Mesenchymal stem cell (in vitro differentiated cells and primary cell): ENCODE data around the gene ACSL3.

Experiments used
- DNase-seq: peaks from one replicate; pipeline ENCODE4 v3.0.0-alpha.2; 2013
- H2AFZ ChIP-seq: one replicate; pipeline ENCODE4 v1.6.1; 2013; ENCODE audit warnings: low read depth, mild to moderate bottlenecking, control low read depth, inconsistent platforms, low read length, moderate library complexity
- H2AK5ac ChIP-seq: 2 replicates; pipeline ENCODE4 v1.6.1; 2013; ENCODE audit warnings: low read length, moderate library complexity, mild to moderate bottlenecking, inconsistent platforms; ENCODE audit not compliant: severe bottlenecking
- H2BK120ac ChIP-seq: one replicate; pipeline ENCODE4 v1.6.1; 2013; ENCODE audit warnings: low read depth, mild to moderate bottlenecking, inconsistent platforms, low read length, moderate library complexity
- H2BK12ac ChIP-seq, 2 experiments: one replicate each; pipeline ENCODE4 v1.6.1; 2013; ENCODE audit warnings: inconsistent platforms in 2 of 2, low read length in 2 of 2, mild to moderate bottlenecking in 2 of 2, moderate library complexity in 2 of 2, control low read depth in 1 of 2
- H2BK15ac ChIP-seq: one replicate; pipeline ENCODE4 v1.6.1; 2013; ENCODE audit warnings: mild to moderate bottlenecking, low read depth, inconsistent platforms; ENCODE audit not compliant: poor library complexity, severe bottlenecking
- H2BK5ac ChIP-seq: 2 replicates; pipeline ENCODE4 v1.6.1; 2013; ENCODE audit warnings: low read depth, mild to moderate bottlenecking, low read length, control low read depth, inconsistent platforms; ENCODE audit not compliant: poor library complexity, severe bottlenecking
- H3K14ac ChIP-seq, 2 experiments: one replicate each; pipeline ENCODE4 v1.6.1; 2013; ENCODE audit warnings: inconsistent platforms in 2 of 2, low read length in 2 of 2, control low read depth in 1 of 2, mild to moderate bottlenecking in 1 of 2, moderate library complexity in 1 of 2
- H3K18ac ChIP-seq, 2 experiments: one replicate each; pipeline ENCODE4 v1.6.1; 2013; ENCODE audit warnings: inconsistent platforms in 2 of 2, low read length in 2 of 2, control low read depth in 1 of 2, low read depth in 1 of 2, mild to moderate bottlenecking in 1 of 2
- H3K23ac ChIP-seq, 2 experiments: one replicate each; pipeline ENCODE4 v1.6.1; 2013; ENCODE audit warnings: inconsistent platforms in 2 of 2, low read length in 2 of 2, mild to moderate bottlenecking in 2 of 2, moderate library complexity in 2 of 2, control low read depth in 1 of 2
- H3K27ac ChIP-seq: 2 replicates; pipeline ENCODE4 v1.5.1; 2013; ENCODE audit warnings: mild to moderate bottlenecking, moderate library complexity, low read length, control low read depth, inconsistent platforms; ENCODE audit not compliant: poor library complexity, severe bottlenecking
- H3K27me3 ChIP-seq, 2 experiments: 2 replicates each; pipeline versions ENCODE4 v1.6.1 to v1.7.0; 2013; ENCODE audit warnings: low read length in 2 of 2, mild to moderate bottlenecking in 2 of 2, moderate library complexity in 2 of 2, control low read depth in 1 of 2, inconsistent platforms in 1 of 2; ENCODE audit not compliant: control insufficient read depth in 1 of 2, insufficient read depth in 1 of 2
- H3K36me3 ChIP-seq, 2 experiments: 2 replicates each; pipeline versions ENCODE4 v1.6.1 to v1.7.0; 2013; ENCODE audit warnings: low read length in 2 of 2, control low read depth in 1 of 2, inconsistent platforms in 1 of 2, low read depth in 1 of 2, mild to moderate bottlenecking in 1 of 2; ENCODE audit not compliant: insufficient read depth in 2 of 2, control insufficient read depth in 1 of 2
- H3K4ac ChIP-seq, 2 experiments: one replicate each; pipeline ENCODE4 v1.6.1; 2013; ENCODE audit warnings: inconsistent platforms in 2 of 2, low read length in 2 of 2, mild to moderate bottlenecking in 2 of 2, moderate library complexity in 2 of 2, control low read depth in 1 of 2, low read depth in 1 of 2
- H3K4me1 ChIP-seq: 2 replicates; pipeline ENCODE4 v1.6.1; 2013; ENCODE audit warnings: low read depth, low read length, control low read depth; ENCODE audit not compliant: control insufficient read depth, insufficient read depth
- H3K4me2 ChIP-seq: 2 replicates; pipeline ENCODE4 v1.6.1; 2013; ENCODE audit warnings: low read length, mild to moderate bottlenecking, inconsistent platforms; ENCODE audit not compliant: poor library complexity, severe bottlenecking
- H3K4me3 ChIP-seq, 2 experiments: 2 replicates each; pipeline versions ENCODE4 v1.5.1 to v1.7.0; 2013; ENCODE audit warnings: low read length in 2 of 2, mild to moderate bottlenecking in 2 of 2, control low read depth in 1 of 2, low read depth in 1 of 2; ENCODE audit not compliant: insufficient read depth in 1 of 2
- H3K79me1 ChIP-seq: replicated peaks from 2 replicates; pipeline ENCODE4 v1.6.1; 2013; ENCODE audit warnings: mild to moderate bottlenecking, control low read depth, low read length, inconsistent platforms; ENCODE audit not compliant: poor library complexity, severe bottlenecking
- H3K9ac ChIP-seq: 2 replicates; pipeline ENCODE4 v1.7.0; 2013; ENCODE audit warnings: mild to moderate bottlenecking, low read length, moderate library complexity
- H3K9me3 ChIP-seq: 2 replicates; pipeline ENCODE4 v1.7.0; 2013; ENCODE audit warnings: mild to moderate bottlenecking, low read length; ENCODE audit not compliant: control insufficient read depth
- H4K8ac ChIP-seq: one replicate; pipeline ENCODE4 v1.6.1; 2013; ENCODE audit warnings: inconsistent platforms, mild to moderate bottlenecking, low read length, moderate library complexity
- H4K91ac ChIP-seq: one replicate; pipeline ENCODE4 v1.6.1; 2013; ENCODE audit warnings: mild to moderate bottlenecking, low read length, inconsistent platforms
- WGBS: methylation state at CpG from one replicate; pipeline ENCODE4 v1.1.7; 2013; ENCODE audit warnings: mixed read lengths; 5-methylcytosine and 5-hydroxymethylcytosine counted together

ACSL3 gene

GRCh38 chr2:222871291-222871690 is 10.5 kb downstream of the ACSL3 start:
- H4K91ac ChIP-seq = no peak overlapping the region
- no peak for DNase-seq
- no peak overlapping the region for H2BK120ac ChIP-seq
- no peaks in the 10 kb centered on the region for H3K9me3 ChIP-seq
- 97% methylated on average over 5 of the region's 5 CpGs for WGBS
- H4K8ac ChIP-seq = no peak overlapping the region
- no peak overlapping the region for H3K4ac ChIP-seq
- H3K9ac ChIP-seq = no peak overlapping the region
- H3K27ac ChIP-seq = no peak overlapping the region
- peaks cover 10% of the 10 kb centered on the region for H3K79me1 ChIP-seq
- H2AFZ ChIP-seq = no peak overlapping the region
- H3K23ac ChIP-seq = no peak overlapping the region
- no peak overlapping the region for H2BK5ac ChIP-seq
- H3K36me3 ChIP-seq = no peaks in the 10 kb centered on the region
- H3K4me1 ChIP-seq = no peaks in the 10 kb centered on the region
- H3K4me3 ChIP-seq = no peak overlapping the region
- no peak overlapping the region for H2BK12ac ChIP-seq
- no peaks in the 10 kb centered on the region for H3K27me3 ChIP-seq
- H3K14ac ChIP-seq = no peak overlapping the region
- no peak overlapping the region for H2AK5ac ChIP-seq
- H3K4me2 ChIP-seq = no peak overlapping the region
- H2BK15ac ChIP-seq = no peak overlapping the region
- H3K18ac ChIP-seq = peak overlapping the region in 1 of 2 experiments; percentile 5

- H3K9ac ChIP-seq = no peak overlapping the region
- 97% methylated on average over 4 of the region's 4 CpGs for WGBS
- no peak overlapping the region for H2BK12ac ChIP-seq
Measured at GRCh38 chr2:222872551-222872950, 11.7 kb downstream of the ACSL3 start.

GRCh38 chr2:222875482-222875881 is 14.6 kb downstream of the ACSL3 start:
- no peak overlapping the region for H2BK12ac ChIP-seq
- H2BK5ac ChIP-seq = no peak overlapping the region
- no peak overlapping the region for H4K91ac ChIP-seq
- no peak overlapping the region for H3K23ac ChIP-seq
- no peak overlapping the region for H3K18ac ChIP-seq
- no peak overlapping the region for H3K14ac ChIP-seq
- H3K9ac ChIP-seq = no peak overlapping the region
- no peaks in the 10 kb centered on the region for H3K27me3 ChIP-seq
- no peak overlapping the region for H3K4me3 ChIP-seq
- no peak overlapping the region for H4K8ac ChIP-seq
- H3K4me1 ChIP-seq = peaks cover 2% of the 10 kb centered on the region
- no peak overlapping the region for H2AK5ac ChIP-seq
- no peak overlapping the region for H2BK15ac ChIP-seq
- H3K36me3 ChIP-seq = no peaks in the 10 kb centered on the region
- H3K9me3 ChIP-seq = no peaks in the 10 kb centered on the region
- H3K27ac ChIP-seq = no peak overlapping the region
- H3K4ac ChIP-seq = no peak overlapping the region
- no peak overlapping the region for H2BK120ac ChIP-seq
- DNase-seq = peak; percentile 62
- no peak overlapping the region for H3K4me2 ChIP-seq
- no peak overlapping the region for H2AFZ ChIP-seq
- peaks cover 7% of the 10 kb centered on the region for H3K79me1 ChIP-seq
- WGBS = 68% methylated on average over 2 of the region's 3 CpGs

More at GRCh38 chr2:222872551-222872950, 11.7 kb downstream of the ACSL3 start:
- no peak overlapping the region for H2BK120ac ChIP-seq
- H2BK15ac ChIP-seq = no peak overlapping the region
- no peak overlapping the region for H3K27ac ChIP-seq
- H2AK5ac ChIP-seq = no peak overlapping the region
- no peak overlapping the region for H3K4ac ChIP-seq
- no peak overlapping the region for H3K4me3 ChIP-seq
- no peak overlapping the region for H4K8ac ChIP-seq
- H3K27me3 ChIP-seq = no peaks in the 10 kb centered on the region
- no peaks in the 10 kb centered on the region for H3K9me3 ChIP-seq
- no peak overlapping the region for H3K18ac ChIP-seq
- no peak overlapping the region for H3K4me2 ChIP-seq
- no peaks in the 10 kb centered on the region for H3K36me3 ChIP-seq
- H2BK5ac ChIP-seq = no peak overlapping the region
- DNase-seq = no peak
- no peak overlapping the region for H3K14ac ChIP-seq
- no peaks in the 10 kb centered on the region for H3K4me1 ChIP-seq
- no peak overlapping the region for H4K91ac ChIP-seq
- peaks cover 8% of the 10 kb centered on the region for H3K79me1 ChIP-seq
- H2AFZ ChIP-seq = no peak overlapping the region
- no peak overlapping the region for H3K23ac ChIP-seq

- no peaks in the 10 kb centered on the region for H3K36me3 ChIP-seq
- peaks cover 5% of the 10 kb centered on the region for H3K79me1 ChIP-seq
- no peak overlapping the region for H3K4me2 ChIP-seq
- H2BK15ac ChIP-seq = no peak overlapping the region
- no peak overlapping the region for H3K23ac ChIP-seq
- H2AK5ac ChIP-seq = no peak overlapping the region
- peaks cover 2% of the 10 kb centered on the region for H3K4me1 ChIP-seq
- H2BK120ac ChIP-seq = no peak overlapping the region
- H3K14ac ChIP-seq = no peak overlapping the region
- H3K4ac ChIP-seq = no peak overlapping the region
- no peak overlapping the region for H3K4me3 ChIP-seq
- no peak for DNase-seq
- H3K18ac ChIP-seq = no peak overlapping the region
- H3K27me3 ChIP-seq = no peaks in the 10 kb centered on the region
- no peak overlapping the region for H2AFZ ChIP-seq
- H4K91ac ChIP-seq = no peak overlapping the region
- H2BK5ac ChIP-seq = no peak overlapping the region
- H4K8ac ChIP-seq = no peak overlapping the region
- no peak overlapping the region for H3K27ac ChIP-seq
- H3K9ac ChIP-seq = no peak overlapping the region
- H3K9me3 ChIP-seq = no peaks in the 10 kb centered on the region
- no peak overlapping the region for H2BK12ac ChIP-seq
Measured at GRCh38 chr2:222876947-222877346, 16.1 kb downstream of the ACSL3 start.
